Measurements from ENCODE around the gene C2CD4C.

- TF ChIP-seq EZH2phosphoT487 (IDR thresholded peaks at IDR 0.05; ENCODE audit: borderline replicate concordance, low read length) = no peak
- no peak for TF ChIP-seq EZH2 (IDR thresholded peaks at IDR 0.05; ENCODE audit: low read length, unreplicated experiment)
- no peak for TF ChIP-seq CTCF (conservative IDR thresholded peaks at IDR 0.05; ENCODE audit: low read depth, low read length)
Observed at GRCh38 chr19:362683-363082, 46.3 kb downstream of the C2CD4C start.
